SU-DHL-6 (cell line): ENCODE measurements around the gene FKBP1A.

Experiments
- CTCF ChIP-seq: fragments of 200-600 bp; sonication (generic); IDR thresholded peaks from one replicate; pipeline ENCODE4 v1.5.1; 2017; ENCODE audit warnings: antibody characterized with exemption, mild to moderate bottlenecking, low read length, moderate library complexity; ENCODE audit not compliant: insufficient read depth, poor library complexity, severe bottlenecking
- EZH2phosphoT487 ChIP-seq: fragments of 200-600 bp; sonication (generic), shearing (Covaris generic); conservative IDR thresholded peaks from 2 replicates; pipeline ENCODE4 v1.6.1; 2018; ENCODE audit warnings: mild to moderate bottlenecking, antibody characterized with exemption, low read length, moderate library complexity, mixed read lengths

- TF ChIP-seq CTCF (no peak), EZH2phosphoT487 (no peak)
Observed at GRCh38 chr20:1331801-1332453, 60.9 kb downstream of the FKBP1A start.
